DMS53 treated with DMSO at 0.1 percent for 48 hours (cell line): ENCODE data around the gene BACH2.
"Not testable (repeated sequence)": the region's sequence is repeated elsewhere in the genome, so short reads cannot be mapped to it uniquely, and the experiment has no call there.

ENCODE experiments used
- DNase-seq: peaks from one replicate; lab custom pipeline; 2025; ENCODE audit not compliant: unreplicated experiment; lab: John Stamatoyannopoulos, UW

The BACH2 gene

GRCh38 chr6:90072501-90072900 lies 224.1 kb downstream of the BACH2 start:
- DNase-seq = no peak

- no peak for DNase-seq
Measured at GRCh38 chr6:90068703-90069523, 227.7 kb downstream of the BACH2 start.

GRCh38 chr6:90068264-90068663 lies 228.4 kb downstream of the BACH2 start:
- peak; percentile 43 for DNase-seq

DNA sequence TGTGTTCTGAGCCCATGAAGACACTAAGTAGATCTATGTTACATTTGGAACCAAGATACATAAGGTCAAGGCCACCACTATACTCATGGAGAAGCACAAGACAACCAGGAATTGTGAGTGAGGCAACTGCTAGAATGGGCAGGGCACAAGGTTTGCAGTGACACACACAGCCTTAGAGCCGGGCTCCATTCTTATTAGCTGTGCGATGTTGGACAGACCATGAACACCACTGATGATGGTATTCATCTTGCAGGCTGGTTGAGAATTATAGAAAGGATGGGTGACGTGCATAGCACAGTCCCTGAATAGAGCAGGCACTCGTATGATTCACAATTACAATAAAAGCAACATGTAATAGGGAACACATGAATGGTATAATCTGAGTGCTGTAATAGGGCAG lies 229.9 kb downstream of the BACH2 start:
- no peak for DNase-seq

DNA sequence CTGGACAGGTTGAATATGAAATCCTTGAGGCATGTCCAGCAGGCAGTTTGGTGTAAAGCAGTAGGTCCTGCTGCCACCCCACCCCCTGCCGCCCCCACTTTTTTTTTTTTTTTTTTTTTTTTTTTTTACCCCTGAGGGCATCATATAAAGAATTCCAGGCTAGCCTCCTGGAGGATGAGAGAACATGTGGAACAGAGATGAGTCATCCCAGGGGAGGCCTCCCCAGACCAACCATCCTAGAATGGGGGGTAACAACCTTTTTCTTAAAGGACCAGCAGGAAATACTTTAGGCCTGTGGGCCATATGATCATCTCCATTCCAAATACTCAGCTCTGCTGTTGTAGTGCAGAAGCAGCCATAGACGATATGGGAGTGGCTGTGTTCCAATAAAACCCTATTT lies 231.5 kb downstream of the BACH2 start:
- no peak for DNase-seq

- no peak for DNase-seq
Measured at GRCh38 chr6:90062667-90063066, 234.0 kb downstream of the BACH2 start.

DNA sequence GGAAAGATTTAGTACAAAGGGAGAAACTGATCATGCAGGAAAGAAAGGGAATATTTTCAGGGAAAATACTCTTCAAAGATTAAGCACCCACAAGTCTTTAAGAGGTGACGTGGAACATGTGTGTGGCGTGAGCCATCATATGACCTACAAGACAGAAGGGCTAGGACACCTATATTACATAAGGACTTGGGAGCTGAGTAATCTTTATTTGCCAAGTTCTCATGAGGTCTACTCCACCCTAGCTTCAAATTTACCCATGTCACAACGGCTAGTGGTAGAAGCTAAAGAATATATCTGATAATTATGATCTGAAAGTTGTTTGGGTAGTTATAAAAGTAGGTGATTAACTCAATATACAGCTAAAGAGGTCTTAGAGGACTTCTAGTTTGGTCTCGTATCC lies 234.6 kb downstream of the BACH2 start:
- DNase-seq = no peak

DNA sequence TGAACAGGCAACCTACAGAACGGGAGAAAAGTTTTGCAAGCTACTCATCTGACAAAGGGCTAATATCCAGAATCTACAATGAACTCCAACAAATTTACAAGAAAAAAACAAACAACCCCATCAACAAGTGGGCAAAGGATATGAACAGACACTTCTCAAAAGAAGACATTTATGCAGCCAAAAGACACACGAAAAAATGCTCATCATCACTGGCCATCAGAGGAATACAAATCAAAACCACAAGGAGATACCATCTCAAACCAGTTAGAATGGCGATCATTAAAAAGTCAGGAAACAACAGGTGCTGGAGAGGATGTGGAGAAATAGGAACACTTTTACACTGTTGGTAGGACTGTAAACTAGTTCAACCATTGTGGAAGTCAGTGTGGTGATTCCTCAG lies 237.5 kb downstream of the BACH2 start:
- not testable (repeated sequence) for DNase-seq

GRCh38 chr6:90055924-90056323 lies 240.7 kb downstream of the BACH2 start:
- not testable (repeated sequence) for DNase-seq

GRCh38 chr6:90054193-90054592 lies 242.4 kb downstream of the BACH2 start:
- DNase-seq = not testable (repeated sequence)

DNA sequence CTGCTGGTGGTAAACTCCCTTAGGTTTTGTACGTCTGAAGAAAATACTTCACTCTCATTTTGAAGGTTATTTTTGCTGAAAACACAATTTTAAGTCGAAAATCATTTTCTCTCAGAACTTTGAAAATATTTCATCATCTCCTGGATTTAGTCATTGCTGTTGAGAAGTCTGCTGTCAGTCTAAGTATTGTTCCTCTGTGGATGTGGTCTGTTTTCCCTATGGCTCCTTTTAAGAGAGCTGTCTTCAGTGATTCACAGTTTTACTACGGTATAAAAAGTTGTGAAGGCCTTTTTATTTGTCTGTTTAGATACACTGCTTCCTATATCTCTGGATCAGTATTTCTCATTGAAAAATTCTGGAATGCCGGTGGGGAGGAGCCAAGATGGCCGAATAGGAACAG lies 243.0 kb downstream of the BACH2 start:
- no peak for DNase-seq

DNA sequence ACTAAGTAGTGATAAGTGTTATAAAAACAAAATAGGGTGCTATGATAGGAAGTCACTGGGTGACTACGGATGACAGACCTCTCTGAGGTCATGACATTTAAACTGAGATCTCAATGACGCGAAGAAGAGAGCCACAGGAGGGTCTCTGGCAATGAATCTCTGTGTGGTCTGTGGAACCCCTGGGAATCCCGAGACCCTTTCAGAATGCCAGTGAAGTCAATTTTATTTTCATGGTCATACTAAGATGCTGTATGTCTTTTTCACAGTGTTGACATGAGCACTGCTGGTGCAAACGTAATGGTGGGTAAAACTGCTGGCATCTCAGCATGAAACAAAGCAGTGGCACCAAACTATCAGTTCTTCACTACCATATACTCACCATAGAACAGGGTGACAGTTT lies 247.3 kb downstream of the BACH2 start:
- no peak for DNase-seq

DNA sequence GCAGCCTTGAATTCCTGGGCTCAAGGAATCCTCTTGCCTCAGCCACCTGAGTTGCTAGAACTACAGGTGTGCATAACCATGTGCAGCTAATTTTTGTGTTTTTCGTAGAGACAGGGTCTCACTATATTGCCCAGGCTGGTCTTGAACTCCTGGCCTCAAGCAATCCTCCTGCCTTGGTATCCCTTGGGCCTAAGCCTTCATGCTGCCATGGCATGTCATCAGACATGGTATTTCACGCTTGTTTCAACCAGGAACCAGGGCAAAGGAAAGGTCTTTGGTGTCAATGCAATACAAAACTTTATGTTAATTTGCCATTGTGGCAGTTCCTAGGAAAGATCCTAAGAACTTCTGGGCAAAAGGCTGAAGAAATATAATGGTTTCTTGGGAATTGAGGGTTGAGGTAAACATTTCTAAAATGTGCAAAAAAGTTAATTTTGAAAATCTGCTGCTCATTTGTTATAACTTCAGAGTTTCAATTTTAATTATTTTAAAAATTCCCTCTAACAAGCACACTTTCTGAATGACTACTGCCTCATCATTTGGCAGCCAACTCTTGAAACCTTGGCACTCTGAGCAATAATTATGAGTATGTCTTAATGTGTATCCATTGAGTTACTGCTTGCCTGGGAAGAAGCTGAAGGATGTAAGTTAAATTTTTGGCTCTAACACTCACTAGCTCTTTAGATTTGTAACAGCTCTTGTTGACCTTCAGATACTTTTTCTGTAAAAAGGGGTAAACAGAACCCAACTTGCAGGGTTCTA lies 248.3 kb downstream of the BACH2 start:
- DNase-seq = no peak

DNA sequence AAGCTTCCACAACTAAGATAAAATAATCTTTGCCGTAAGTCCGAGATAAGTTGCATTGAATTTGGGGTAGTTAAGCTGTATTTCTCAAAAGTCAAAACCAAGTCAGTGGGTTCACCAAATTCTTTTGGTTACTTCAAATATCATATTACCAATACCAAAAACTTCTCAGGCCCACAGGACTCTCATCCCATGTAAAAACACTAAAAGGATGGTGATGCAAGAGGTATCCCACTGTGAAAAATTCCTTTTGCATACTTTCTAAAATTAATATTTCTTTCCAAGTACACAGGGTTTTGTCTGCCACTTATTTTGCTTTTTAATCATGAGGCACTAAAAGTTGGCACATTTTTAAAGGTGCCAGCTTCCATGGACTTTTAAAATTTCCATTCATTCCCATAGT lies 251.1 kb downstream of the BACH2 start:
- no peak for DNase-seq

DNA sequence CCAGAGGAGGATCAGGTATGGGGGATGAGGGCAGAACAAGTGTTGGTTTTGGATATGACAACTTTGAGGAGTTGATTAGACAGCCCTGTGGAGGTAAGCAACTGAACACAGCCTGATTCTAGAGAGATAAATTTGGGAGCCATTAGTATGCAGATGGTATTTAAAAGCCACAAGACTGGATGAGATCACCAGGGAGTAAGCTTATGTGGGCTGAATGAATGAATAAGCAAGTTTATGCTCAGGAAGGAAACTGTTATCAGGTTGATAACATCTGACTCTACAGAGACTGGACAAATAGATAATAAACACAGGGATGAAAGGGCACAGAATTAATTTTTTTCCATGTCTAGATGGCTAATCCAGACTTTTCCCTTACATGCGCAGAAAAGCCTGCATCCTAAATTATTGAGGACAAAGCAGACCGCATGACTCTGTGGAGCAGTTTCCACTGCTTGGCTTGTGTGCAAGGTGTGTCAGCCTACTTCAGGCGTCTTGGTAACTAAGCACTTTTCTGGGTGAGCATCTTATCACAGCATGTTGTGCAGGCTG lies 251.7 kb downstream of the BACH2 start:
- DNase-seq = no peak

DNA sequence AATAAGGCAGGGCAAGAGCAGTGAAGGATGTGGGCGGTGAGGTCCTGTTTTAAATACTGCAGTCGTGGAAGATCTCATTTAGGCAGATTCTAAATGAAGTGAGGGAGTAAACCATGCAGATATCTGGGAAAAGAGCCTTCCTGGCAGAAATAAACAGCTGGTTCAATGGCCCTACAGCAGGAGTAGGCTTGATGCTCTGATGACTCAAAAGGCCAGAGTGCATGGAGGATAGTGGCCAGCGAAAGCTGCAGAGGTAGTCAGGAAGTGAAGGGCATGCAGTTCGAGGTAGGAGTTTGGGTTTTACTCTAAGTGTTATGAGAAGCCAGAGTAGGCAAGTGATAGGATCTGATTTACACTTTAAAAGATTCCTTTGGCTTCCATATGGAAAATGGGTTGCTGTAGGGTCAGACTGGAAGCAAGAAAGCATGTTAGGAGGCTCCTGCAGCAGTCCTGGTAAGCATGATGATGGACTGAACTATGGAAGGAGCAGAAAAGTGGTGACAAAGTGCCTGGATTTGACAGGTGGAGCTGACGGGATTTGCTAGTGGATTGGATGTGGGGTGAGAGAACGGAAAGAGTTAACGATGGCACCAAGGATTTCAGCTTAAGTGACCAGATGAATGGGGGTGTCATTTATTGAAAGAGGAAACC lies 252.3 kb downstream of the BACH2 start:
- DNase-seq = no peak

DNA sequence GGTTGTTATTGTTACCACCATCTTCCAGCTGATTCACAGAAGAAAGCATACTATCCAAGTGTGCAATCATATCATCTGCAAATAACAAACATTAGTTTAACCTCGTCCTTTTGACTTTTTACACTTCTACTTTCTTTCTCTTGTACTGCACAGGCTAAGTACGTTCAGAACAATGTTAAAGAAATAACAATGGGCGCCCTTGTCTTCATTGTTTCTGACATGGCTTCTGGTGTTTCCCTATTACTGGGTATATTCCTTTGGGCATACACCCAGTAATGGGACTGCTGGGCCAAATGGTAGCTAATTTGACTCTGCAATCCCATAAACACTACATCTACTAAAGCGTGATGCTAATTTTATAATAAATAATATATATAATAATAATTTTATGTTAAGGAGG lies 255.7 kb downstream of the BACH2 start:
- DNase-seq = no peak

DNA sequence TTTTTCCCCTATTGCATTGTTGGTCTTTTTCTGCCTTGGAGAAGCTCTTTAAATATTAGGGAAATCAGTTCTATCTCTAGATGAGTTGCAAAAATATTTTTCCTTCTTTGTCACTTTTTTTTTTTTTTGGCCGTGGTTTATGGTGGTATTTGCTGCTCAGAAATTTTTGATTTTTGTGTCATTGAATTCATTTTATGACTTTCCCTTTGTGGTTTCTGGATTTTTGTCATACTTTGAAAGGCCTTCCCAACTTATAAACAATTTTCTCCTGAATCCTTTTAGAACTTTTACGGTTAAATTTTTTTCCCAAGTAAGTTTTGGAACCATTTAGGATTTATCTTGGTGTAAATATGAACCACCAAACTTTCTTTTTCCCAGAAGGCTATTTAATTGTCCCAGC lies 256.7 kb downstream of the BACH2 start:
- no peak for DNase-seq

DNA sequence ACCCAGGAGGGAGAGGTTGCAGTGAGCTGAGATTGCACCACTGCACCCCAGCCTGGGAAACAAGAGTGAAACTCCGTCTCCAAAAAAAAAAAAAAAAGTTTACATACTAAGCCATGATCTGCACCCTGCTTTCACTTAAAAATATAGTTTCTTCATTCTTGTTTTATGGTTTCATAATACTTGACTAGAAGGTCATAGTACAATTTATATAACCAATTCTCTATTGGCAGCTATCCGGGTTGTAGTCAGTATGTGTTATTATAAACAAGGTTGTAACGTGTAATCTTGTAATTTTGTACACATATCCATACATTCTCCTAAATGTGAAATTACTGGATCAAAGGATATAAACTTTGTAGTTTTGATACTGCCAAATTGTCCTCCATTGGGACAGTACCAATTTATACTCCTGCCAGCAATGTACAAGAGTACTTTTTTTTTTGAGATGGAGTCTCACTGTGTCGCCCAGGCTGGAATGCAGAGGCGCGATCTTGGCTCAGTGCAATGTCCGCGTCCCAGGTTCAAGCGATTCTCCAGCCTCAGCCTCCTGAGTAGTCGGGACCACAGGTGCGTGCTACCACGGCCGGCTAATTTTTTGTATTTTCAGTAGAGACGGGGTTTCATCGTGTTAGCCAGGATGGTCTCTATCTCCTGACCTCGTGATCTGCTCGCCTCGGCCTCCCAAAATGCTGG lies 257.5 kb downstream of the BACH2 start:
- DNase-seq = no peak

GRCh38 chr6:90036963-90037362 lies 259.7 kb downstream of the BACH2 start:
- DNase-seq = no peak
